Loucy (cell line): ENCODE results near the gene SMPDL3A.

Experiments
- H2AFZ ChIP-seq: fragments of 200-600 bp; sonication (generic); 2 replicates; pipeline ENCODE4 v1.6.0; 2016; ENCODE audit warnings: antibody characterized with exemption, mild to moderate bottlenecking, low read length, moderate library complexity
- H3F3A ChIP-seq: fragments of 200-600 bp; 2 replicates; pipeline ENCODE4 v1.6.0; 2016; ENCODE audit warnings: antibody characterized with exemption, low read depth, mild to moderate bottlenecking
- H3K27me3 ChIP-seq: fragments of 200-600 bp; sonication (generic); 2 replicates; pipeline ENCODE4 v1.6.1; 2014; ENCODE audit warnings: low read length, mild to moderate bottlenecking; ENCODE audit not compliant: insufficient read depth, poor library complexity, severe bottlenecking
- H3K36me3 ChIP-seq: fragments of 200-600 bp; sonication (generic); 2 replicates; pipeline ENCODE4 v1.6.1; 2016; ENCODE audit warnings: low read length; ENCODE audit not compliant: insufficient read depth
- H3K4me1 ChIP-seq: fragments of 200-600 bp; sonication (generic); 2 replicates; pipeline ENCODE4 v1.5.1; 2014; ENCODE audit warnings: low read length, mild to moderate bottlenecking; ENCODE audit not compliant: insufficient read depth, poor library complexity, severe bottlenecking
- H3K4me2 ChIP-seq: fragments of 200-600 bp; sonication (generic); 2 replicates; pipeline ENCODE4 v1.6.0; 2014; ENCODE audit warnings: antibody characterized with exemption, low read length, low read depth, mild to moderate bottlenecking; ENCODE audit not compliant: poor library complexity, severe bottlenecking
- H3K4me3 ChIP-seq: fragments of 200-600 bp; sonication (generic); 2 replicates; pipeline ENCODE4 v1.5.1; 2014; ENCODE audit warnings: low read length, mild to moderate bottlenecking, mixed read lengths; ENCODE audit not compliant: poor library complexity, severe bottlenecking
- H3K79me2 ChIP-seq: fragments of 200-600 bp; sonication (generic); 2 replicates; pipeline ENCODE4 v1.6.1; 2014; ENCODE audit warnings: low read length; ENCODE audit not compliant: insufficient read depth
- H3K9ac ChIP-seq: fragments of 200-600 bp; sonication (generic); 2 replicates; pipeline ENCODE4 v1.6.0; 2014; ENCODE audit warnings: mild to moderate bottlenecking, low read depth, low read length, moderate library complexity; ENCODE audit not compliant: poor library complexity, severe bottlenecking
- H3K9me2 ChIP-seq: fragments of 200-600 bp; sonication (generic); replicated peaks from 2 replicates; pipeline ENCODE4 v1.6.1; 2016; ENCODE audit warnings: low read depth, low read length, mixed read lengths
- H3K9me3 ChIP-seq: fragments of 200-600 bp; sonication (generic); 2 replicates; pipeline ENCODE4 v1.6.1; 2014; ENCODE audit warnings: mild to moderate bottlenecking, antibody characterized with exemption, low read length, low read depth; ENCODE audit not compliant: insufficient read depth
- H4K20me1 ChIP-seq: fragments of 200-600 bp; sonication (generic); 2 replicates; pipeline ENCODE4 v1.6.0; 2014; ENCODE audit warnings: antibody characterized with exemption, low read length, mild to moderate bottlenecking; ENCODE audit not compliant: insufficient read depth, poor library complexity, severe bottlenecking
- EZH2phosphoT487 ChIP-seq: fragments of 200-600 bp; IDR thresholded peaks from 2 replicates; pipeline ENCODE4 v1.6.1; 2018; ENCODE audit warnings: antibody characterized with exemption, mild to moderate bottlenecking, moderate library complexity, borderline replicate concordance
- TF ChIP-seq, protein P1 (sequence below): fragments of 200-600 bp; sonication (generic); conservative IDR thresholded peaks from 2 replicates; pipeline ENCODE4 v1.5.1; 2014; ENCODE audit warnings: mild to moderate bottlenecking, antibody characterized with exemption, low read length

SMPDL3A gene

DNA sequence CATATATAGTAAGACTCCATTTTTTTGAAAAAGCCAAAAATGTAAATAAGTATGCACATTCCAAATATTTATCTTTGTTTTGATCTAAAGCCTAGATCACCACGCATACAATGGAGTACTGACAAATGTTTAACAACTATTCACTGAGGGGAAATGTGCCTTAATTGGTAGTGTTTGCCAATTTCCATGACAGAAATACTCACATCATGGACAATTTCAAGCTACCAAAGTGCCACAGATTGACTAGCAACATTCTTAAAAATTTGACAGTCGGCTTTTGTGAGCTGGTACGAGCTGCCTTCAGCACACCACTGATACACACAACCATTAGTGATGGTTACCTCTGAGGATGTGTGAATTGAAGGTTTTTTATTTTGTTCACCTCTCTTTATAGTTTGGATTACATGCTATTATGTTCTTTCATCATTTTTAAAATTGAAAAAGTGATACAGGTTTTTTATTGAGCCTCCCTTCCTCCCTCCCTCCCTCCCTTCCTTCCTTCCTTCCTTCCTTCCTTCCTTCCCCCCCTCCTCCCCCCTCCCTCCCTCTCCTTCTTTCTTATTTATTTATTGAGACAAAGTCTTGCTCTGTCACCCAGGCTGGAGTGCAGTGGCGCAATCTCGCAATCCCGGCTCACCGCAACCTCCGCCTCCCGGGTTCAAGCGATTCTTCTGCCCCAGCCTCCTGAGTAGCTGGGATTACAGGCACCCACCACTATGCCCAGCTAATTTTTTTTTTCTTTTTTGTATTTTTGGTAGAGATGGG, 19.2 kb downstream of the SMPDL3A start:
- TF ChIP-seq, protein P1, sequence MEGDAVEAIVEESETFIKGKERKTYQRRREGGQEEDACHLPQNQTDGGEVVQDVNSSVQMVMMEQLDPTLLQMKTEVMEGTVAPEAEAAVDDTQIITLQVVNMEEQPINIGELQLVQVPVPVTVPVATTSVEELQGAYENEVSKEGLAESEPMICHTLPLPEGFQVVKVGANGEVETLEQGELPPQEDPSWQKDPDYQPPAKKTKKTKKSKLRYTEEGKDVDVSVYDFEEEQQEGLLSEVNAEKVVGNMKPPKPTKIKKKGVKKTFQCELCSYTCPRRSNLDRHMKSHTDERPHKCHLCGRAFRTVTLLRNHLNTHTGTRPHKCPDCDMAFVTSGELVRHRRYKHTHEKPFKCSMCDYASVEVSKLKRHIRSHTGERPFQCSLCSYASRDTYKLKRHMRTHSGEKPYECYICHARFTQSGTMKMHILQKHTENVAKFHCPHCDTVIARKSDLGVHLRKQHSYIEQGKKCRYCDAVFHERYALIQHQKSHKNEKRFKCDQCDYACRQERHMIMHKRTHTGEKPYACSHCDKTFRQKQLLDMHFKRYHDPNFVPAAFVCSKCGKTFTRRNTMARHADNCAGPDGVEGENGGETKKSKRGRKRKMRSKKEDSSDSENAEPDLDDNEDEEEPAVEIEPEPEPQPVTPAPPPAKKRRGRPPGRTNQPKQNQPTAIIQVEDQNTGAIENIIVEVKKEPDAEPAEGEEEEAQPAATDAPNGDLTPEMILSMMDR = no peak
- TF ChIP-seq EZH2phosphoT487 = no peak
- H3K9me2 ChIP-seq = no peaks in the 10 kb centered on the region
- no peaks in the 10 kb centered on the region for H3K36me3 ChIP-seq
- H4K20me1 ChIP-seq = no peaks in the 10 kb centered on the region
- H3K79me2 ChIP-seq = no peaks in the 10 kb centered on the region
- H2AFZ ChIP-seq = no peak overlapping the region
- H3K9ac ChIP-seq = no peak overlapping the region
- no peaks in the 10 kb centered on the region for H3K9me3 ChIP-seq
- H3K4me3 ChIP-seq = no peak overlapping the region
- no peak overlapping the region for H3K4me2 ChIP-seq
- H3F3A ChIP-seq = no peaks in the 10 kb centered on the region
- no peaks in the 10 kb centered on the region for H3K4me1 ChIP-seq
- H3K27me3 ChIP-seq = no peaks in the 10 kb centered on the region

- H3K4me2 ChIP-seq = no peak overlapping the region
- H3K4me3 ChIP-seq = no peak overlapping the region
- no peaks in the 10 kb centered on the region for H3K9me3 ChIP-seq
- H3K9me2 ChIP-seq = no peaks in the 10 kb centered on the region
- H3K27me3 ChIP-seq = no peaks in the 10 kb centered on the region
- no peaks in the 10 kb centered on the region for H4K20me1 ChIP-seq
- H3K9ac ChIP-seq = no peak overlapping the region
- H2AFZ ChIP-seq = no peak overlapping the region
- H3K4me1 ChIP-seq = no peaks in the 10 kb centered on the region
- H3K36me3 ChIP-seq = no peaks in the 10 kb centered on the region
- no peaks in the 10 kb centered on the region for H3K79me2 ChIP-seq
- no peak for TF ChIP-seq EZH2phosphoT487
- TF ChIP-seq, protein P1 = no peak
- no peaks in the 10 kb centered on the region for H3F3A ChIP-seq
Measured at GRCh38 chr6:122809001-122809400, 19.9 kb downstream of the SMPDL3A start.

DNA sequence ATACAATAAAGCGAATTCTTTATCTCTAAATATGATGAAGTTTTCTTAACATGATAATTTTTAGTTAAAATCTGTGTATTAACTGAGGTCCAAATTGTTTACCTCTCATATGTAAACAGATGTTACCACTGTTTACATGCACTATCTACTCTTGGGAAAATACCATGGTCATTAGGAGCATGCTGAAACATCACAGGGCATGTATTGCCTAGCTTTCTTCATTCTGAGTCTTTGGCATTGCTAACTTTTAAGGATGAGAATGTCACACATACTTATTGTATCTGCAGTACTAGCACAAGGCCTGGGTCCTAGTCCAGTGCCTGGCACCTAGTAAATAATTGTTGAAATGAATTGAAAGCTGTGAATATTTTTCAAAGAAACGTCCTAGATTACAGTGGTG, 20.6 kb downstream of the SMPDL3A start:
- Histone ChIP-seq H3K36me3 (no peaks in the 10 kb centered on the region), H3K4me1 (no peaks in the 10 kb centered on the region), H3K9me3 (no peaks in the 10 kb centered on the region), H3K4me3 (no peak overlapping the region), H4K20me1 (no peaks in the 10 kb centered on the region), H2AFZ (no peak overlapping the region), H3K4me2 (no peak overlapping the region), H3K9me2 (no peaks in the 10 kb centered on the region), H3K9ac (no peak overlapping the region), H3K27me3 (no peaks in the 10 kb centered on the region), H3K79me2 (no peaks in the 10 kb centered on the region), H3F3A (no peaks in the 10 kb centered on the region)
- no peak for TF ChIP-seq EZH2phosphoT487
- TF ChIP-seq, protein P1 = no peak
